ENCODE results near the gene PHB1.
A peak's percentile ranks its signal among the peaks of the same experiment; 100 is the strongest.

Gene PHB1

DNA sequence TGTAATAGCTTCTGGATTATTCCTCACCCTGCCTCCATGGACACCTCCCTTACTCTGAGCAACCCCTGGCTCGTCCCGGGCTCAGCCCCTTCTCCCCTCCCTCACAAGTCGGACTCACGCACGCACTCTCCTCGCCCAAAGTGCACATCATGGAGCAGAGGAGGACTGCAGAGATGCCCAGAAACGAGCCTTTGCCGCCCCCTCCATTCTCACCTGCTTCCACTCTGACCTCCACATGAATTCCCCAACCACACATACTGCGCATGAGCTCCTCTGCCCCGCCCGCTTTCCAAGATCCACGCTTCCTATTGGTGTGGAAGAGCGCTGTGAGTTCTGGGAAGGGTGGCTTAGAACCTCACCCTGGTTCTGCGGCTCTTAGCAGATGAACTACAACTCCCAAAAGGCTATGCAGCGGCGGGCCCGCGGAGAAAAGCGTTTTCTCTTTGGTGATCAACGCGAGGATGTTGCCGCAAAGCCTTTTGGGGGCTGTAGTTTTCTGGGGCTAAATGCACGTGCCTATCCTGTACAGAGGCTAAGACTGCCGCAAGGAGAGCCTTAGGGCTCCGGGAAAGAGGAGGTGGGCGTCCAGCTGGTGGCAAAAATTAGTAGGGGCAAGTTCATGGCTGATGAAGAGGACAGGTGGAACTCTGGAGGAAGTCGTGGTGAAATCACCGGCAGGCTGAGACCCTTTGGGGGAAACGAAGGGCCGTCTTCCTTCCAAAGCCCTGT, at the start of gene PHB1:
Gene PHB1 (minus strand): TSS at position 261 of the 729 bp plus-strand sequence. CDS start 1,618 bp downstream, outside the sequence.
- peak; percentile 97 for DNase-seq

DNA sequence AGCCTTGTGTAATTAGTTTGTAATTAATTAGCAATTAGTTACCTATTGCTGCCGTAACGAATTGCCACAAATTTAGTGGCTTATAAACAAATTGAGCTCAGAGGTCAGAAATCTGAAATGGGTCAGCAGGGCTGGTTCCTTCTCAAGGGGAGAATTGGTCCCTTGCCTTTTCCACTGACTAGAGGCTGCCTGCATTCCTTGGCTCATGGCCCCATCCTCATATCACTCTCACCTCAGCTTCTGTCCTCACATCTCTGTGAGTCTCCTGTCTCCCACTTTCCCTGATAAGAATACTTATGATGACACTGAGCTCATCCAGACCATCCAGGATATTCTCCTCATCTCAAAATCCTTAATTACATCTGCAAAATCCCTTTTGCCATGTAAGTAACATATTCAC, 49.4 kb upstream of the PHB1 start:
- DNase-seq = no peak

- DNase-seq = no peak
Measured at GRCh38 chr17:49461580-49461979, 46.9 kb upstream of the PHB1 start.

- DNase-seq = no peak
Measured at GRCh38 chr17:49460401-49460800, 45.7 kb upstream of the PHB1 start.

DNA sequence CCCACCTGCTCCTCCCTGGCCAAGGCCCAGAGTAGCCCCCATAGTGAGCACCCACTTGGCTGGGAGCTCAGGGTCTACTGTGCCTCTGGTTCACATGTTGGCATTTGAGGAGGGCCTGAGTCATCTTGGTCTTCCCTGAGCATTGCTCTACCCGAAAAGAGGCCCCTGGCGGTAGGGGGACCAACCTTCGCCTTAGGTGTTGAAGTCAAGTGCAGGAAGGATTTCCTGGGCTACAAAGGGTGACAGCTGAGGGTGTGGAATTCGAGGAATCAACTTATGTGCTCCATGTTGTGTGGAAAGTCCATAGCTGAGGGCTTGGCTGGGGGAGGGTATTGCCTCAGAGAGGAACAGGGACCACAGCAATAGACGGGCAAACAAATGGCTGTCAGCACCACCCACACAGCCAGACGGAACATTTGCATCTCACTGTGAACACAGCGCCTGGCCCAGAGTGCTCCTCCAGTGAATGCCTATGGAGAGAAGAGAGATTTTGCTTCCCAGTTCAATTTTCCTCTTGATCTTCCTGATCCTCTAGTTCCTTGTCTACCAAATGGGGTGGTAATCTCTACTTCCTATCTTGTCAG, 44.8 kb upstream of the PHB1 start:
- DNase-seq = no peak

DNA sequence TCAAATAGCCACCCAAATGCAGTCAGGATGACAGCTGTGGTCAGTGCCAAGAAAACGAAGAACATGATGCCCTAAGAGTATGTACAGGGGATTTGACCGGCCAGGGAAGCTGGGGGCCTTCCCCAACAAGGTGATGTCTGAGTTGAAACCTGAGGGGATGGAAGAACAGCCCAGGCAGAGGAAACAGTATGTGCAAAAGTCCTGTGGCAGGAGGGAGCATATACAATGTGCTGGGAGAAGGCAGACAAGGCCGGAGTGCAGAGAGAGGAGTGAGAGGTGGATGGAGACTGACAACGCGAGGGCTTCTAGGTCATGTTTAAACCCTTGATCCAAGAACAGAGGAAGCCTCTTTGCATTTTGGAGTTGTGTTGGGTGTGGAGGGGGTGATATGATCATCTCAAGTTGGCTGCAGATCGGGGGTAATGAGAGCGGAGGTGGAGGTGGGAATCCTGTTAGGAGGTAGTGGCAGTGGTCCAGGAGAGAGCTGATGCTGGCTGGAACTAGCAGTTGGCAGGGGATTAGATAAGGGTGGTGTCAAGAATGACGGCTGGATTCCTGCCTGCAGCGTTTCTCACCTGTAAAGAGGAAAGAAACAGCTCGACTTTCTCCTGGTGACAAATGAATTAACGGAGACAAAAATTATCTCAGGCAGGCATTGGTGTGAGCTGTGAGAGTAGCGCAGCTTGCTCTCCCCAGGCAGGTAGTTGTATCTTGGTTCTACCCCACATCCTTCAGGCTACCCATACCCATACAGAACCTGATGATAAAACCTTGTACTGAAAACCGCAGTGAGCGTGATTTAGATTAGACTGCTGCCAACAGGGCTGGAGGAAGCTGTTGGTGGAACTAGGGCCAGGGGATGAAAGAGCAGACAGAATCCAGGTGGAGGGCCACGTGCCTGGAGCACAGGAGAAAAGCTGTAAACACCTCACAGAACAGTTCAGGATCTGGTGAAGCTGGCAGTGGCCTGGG, 43.2 kb upstream of the PHB1 start:
- DNase-seq = no peak

DNA sequence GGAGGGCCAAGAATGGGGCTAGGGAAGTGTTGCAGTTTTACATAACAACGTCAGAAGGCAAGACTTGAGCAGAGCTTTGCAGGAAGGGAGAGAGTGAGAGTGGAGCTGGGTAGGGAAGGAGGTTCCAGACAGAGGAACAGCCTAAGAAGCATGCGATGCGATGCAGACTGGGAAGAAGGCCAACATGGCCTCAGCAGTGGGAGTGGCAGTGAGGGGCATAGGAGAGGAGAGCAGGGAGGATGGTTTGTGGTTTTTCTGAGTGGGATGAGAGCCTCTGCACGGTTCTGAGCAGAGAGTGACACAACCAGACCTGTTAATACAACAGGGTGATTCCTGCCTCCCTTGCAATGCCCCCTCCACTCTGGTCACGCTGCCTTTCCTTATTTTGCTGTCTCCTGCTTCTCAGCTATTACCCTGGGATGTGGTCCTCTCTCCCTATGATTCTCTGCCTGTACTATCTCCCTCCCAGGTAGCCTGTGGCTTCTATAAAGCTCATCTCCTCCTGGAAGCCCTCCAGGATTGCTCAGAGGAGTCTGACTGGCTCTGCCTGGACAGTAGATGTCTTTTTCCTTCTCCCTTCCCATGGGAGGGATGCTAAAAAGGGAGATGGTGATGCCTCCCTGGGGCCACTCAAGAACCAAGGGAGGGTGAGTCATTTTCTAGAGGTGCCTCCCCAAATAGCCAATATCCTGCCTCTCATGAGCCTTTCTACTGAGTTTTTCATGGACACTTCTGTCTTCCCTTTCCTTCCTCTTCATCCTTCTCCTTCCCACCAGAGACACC, 41.7 kb upstream of the PHB1 start:
- DNase-seq = no peak

DNA sequence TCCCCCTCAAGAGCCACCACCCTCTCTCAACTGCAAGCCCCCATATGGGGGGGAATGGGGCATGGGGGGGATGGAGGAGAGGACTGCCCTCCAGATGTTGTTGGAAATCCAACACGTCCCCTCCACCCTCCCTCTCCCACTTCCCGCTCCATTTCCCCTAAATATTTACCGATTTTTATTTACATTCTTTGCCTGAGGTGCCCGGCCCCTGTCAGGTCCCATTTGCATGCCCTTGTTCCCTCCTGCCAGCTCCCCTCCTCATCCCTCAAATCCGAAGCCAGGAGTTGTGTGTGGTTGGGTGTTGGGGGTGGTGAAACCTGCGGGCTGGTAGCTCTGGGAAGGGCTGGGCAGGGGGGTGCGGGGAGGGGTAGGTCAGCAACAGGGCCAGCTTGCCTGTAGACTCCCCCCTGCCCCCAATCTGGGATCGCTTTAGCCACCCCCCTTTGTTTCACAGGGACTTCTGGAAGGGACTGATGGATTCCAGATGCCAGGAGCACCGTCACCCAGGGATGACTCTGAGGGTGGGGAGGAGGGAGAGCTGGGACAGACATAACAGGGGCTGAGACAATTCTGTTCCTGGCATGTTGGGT, 40.7 kb upstream of the PHB1 start:
- no peak for DNase-seq

GRCh38 chr17:49454050-49454449, 39.4 kb upstream of the PHB1 start:
- no peak for DNase-seq

GRCh38 chr17:49452661-49453060, 38.0 kb upstream of the PHB1 start:
- no peak for DNase-seq

DNA sequence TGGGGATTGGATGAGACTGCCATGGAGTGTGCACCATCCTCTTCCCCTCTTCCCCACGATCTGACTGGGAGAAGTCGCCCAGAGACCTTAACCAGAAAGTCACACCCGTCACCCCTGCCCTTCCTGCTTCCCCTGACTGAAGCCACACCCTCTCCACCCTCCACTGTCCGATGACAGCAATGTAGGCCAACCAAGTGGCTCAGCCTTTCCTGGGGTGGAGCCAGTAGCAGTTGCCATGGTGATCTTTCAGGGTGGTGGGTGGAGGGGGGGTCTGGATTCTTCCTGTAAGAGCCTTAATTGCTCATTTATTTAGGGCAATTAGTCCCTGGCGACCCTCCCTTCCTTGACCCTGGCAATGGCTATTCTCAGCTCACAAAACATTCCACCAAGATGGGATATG, 37.5 kb upstream of the PHB1 start:
- DNase-seq = no peak

GRCh38 chr17:49450735-49451134, 36.1 kb upstream of the PHB1 start:
- no peak for DNase-seq

- DNase-seq = no peak
Measured at GRCh38 chr17:49450181-49450580, 35.5 kb upstream of the PHB1 start.

DNA sequence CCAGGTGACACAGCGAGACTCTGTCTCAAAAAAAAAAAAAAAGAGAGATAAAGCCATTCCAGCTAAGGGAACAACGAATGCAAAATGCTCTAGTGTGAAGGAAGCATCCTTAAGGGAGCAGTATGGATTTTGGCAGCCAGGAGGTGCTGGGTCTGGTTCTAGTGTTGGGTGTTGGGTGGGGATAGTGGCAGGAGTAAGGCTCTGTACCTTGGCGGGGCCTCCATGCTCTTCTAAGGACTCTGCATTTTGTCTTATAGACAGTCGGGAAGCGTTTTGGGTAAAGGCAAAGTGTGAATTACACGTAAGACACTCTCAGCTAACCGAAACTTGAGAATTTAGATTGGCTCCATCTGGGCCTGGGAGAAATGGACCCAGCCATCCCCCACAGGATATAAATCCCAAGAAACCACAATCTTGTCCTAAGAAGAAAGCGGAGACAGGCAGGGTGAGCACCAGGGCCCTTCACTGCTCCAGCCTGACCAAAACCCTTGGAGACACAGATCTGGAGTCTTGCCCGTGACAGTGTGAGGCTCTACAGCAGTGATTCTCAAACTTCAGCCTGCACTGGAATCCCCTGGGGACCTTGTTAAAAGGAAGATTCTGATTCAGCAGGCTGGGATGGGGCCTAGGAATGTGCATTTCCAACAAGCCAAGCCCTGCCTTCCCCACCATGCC, 33.1 kb upstream of the PHB1 start:
- no peak for DNase-seq

- DNase-seq = no peak
Measured at GRCh38 chr17:49445591-49445990, 30.9 kb upstream of the PHB1 start.

GRCh38 chr17:49444384-49444783, 29.7 kb upstream of the PHB1 start:
- DNase-seq = no peak

GRCh38 chr17:49443862-49444261, 29.2 kb upstream of the PHB1 start:
- no peak for DNase-seq

DNA sequence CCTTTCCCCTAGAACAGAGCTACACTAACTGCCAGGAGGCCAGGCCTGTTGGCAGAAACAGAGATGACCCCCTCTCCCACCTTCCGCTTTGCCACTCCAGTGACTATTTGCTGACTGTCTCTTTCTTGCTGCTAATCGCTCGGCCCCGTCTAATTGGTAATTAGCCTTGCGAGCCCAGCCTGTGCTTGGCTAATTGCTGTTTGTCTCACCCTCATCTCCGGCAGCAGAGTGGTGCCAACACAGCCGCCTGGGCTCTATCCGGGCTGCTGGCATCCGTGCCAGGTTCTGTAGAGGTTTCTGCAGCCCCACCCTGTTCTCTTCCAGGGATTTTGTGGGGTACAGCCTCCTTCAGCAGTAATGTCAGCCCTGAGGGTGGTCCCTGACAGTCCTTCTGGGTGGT, 27.4 kb upstream of the PHB1 start:
- DNase-seq = no peak

GRCh38 chr17:49441578-49441977, 26.9 kb upstream of the PHB1 start:
- no peak for DNase-seq

DNA sequence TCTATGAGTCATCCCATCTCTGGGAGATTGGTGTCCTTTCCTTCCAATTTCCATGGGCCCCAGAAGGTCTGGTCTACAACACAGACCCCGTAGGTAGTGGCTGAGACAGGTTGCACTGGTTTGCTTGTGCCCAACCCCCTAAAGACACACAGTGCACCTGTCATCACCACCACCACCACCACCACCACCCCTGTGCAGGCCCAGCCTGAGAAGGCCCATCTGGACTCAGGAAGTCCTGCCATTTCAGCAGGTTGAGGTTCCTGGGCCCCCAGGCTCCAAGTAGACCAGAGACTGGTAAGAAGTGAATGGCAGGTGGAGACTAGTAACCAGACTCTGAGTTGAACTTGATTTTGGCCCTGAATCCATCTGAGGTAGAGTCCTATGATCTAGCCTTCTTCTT, 25.9 kb upstream of the PHB1 start:
- no peak for DNase-seq

DNA sequence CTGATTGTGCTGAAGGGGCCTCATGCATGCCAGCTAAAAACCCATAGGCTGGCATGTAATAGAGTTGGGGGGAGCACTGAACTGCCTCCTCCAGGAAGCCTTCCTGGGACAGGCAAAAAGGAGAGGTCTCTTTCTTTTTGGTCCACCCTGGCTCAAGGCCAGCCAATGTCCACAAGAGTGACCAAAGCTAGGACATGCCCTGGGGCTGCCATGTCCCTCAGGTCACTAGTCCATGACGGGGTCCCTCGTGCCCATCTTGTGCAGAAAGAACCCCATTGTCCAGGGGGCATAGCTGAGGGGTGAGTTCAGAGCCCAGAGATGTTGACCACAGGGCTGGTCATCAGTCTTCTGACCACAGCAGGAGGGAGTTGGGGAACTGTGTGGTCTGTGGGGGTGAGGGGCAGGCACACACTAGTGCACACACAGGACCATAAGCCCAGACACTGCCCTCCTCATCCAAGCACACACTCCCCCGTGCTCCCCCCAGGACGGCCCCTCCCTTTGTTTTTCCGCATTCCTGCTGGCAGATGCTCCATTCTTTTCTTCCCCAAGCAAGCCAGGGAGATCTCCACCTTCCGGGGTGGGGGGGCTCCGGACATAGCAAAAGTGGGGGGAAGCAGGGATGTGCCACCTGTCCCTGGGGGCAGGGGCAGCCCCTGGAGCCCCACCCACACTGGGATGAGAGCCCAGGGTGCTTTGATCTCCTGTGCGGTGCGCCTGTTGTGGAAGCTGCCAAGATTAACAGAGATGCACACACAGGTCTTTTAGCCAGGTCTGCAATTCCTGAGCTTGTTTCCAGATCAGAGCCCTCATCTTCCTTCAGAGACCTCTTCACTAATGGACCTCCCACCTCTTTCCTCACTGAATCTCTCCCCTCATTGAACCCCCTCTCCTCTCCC, 25.2 kb upstream of the PHB1 start:
- DNase-seq = no peak
